GM12801 (cell line): ENCODE measurements around the gene NR2C2AP.

Experiments
- CTCF ChIP-seq: IDR thresholded peaks from one replicate; pipeline ENCODE4 v1.5.1; 2011; ENCODE audit warnings: control low read depth; ENCODE audit not compliant: insufficient read length; ENCODE audit errors: extremely low read depth

NR2C2AP gene

GRCh38 chr19:19213426-19214158 is 10.4 kb upstream of the NR2C2AP start:
- TF ChIP-seq CTCF: no peak

- TF ChIP-seq CTCF: no peak
Measured at GRCh38 chr19:19212916-19213315, 9.7 kb upstream of the NR2C2AP start.

- TF ChIP-seq CTCF: no peak
Measured at GRCh38 chr19:19211499-19212420, 8.5 kb upstream of the NR2C2AP start, which contains the start of gene NCAN. Gene NCAN, plus strand, starts transcription at chr19:19211958. Its CDS starts 4,996 bp downstream, at chr19:19216954.

GRCh38 chr19:19209372-19209771 is 6.2 kb upstream of the NR2C2AP start:
- no peak for TF ChIP-seq CTCF

GRCh38 chr19:19207637-19208572 is 4.7 kb upstream of the NR2C2AP start:
- no peak for TF ChIP-seq CTCF

- TF ChIP-seq CTCF: no peak
Measured at GRCh38 chr19:19206938-19207337, 3.7 kb upstream of the NR2C2AP start.
